GM10847 (cell line): ENCODE measurements around the gene TMEM54.

Experiments used
- POLR2A ChIP-seq: IDR thresholded peaks from 2 replicates; pipeline ENCODE4 v1.6.1; 2011; ENCODE audit not compliant: insufficient read length; ENCODE audit errors: extremely low read depth

TMEM54 gene

DNA sequence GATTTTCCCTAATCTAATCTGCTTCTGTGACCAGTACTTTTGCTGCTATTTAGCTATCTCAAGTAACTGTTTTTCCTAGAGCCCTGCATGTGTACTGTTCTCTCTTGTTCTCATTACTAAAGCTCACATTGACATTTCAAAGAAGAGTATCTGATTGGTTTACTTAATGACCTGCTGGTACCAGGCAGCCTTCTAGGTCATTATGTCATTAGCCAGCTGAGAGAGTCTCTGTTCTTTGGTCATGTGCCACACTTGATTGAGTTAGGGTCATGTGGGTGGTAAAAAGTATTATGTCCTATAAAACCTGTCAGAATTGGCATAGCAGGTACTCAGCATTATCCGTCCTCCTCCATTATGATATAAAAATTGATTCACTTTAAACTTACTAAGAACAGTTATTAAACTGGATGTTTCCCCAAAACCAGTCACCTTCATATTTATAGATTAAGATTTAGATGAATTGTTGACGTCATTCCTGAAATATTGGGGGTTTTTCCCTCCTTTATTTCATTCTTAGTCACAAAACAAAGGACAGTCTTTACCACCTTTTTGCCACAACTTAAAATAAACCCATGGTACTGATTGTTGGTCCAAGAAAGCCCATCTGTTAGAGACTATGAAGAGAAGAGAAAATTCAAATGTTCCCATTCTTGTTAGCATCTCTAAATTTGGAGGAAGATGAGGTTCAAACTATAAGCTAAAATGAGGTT, 52.7 kb downstream of the TMEM54 start:
- no peak for TF ChIP-seq POLR2A
